Suppressor macrophage (primary cell): ENCODE data around the gene OGFOD3.
A peak's percentile ranks its signal among the peaks of the same experiment; 100 is the strongest.

Source experiments
- DNase-seq, 4 experiments: peaks; one replicate each; pipeline ENCODE4 v3.0.0-alpha.2; 2020 to 2022

The OGFOD3 gene

DNA sequence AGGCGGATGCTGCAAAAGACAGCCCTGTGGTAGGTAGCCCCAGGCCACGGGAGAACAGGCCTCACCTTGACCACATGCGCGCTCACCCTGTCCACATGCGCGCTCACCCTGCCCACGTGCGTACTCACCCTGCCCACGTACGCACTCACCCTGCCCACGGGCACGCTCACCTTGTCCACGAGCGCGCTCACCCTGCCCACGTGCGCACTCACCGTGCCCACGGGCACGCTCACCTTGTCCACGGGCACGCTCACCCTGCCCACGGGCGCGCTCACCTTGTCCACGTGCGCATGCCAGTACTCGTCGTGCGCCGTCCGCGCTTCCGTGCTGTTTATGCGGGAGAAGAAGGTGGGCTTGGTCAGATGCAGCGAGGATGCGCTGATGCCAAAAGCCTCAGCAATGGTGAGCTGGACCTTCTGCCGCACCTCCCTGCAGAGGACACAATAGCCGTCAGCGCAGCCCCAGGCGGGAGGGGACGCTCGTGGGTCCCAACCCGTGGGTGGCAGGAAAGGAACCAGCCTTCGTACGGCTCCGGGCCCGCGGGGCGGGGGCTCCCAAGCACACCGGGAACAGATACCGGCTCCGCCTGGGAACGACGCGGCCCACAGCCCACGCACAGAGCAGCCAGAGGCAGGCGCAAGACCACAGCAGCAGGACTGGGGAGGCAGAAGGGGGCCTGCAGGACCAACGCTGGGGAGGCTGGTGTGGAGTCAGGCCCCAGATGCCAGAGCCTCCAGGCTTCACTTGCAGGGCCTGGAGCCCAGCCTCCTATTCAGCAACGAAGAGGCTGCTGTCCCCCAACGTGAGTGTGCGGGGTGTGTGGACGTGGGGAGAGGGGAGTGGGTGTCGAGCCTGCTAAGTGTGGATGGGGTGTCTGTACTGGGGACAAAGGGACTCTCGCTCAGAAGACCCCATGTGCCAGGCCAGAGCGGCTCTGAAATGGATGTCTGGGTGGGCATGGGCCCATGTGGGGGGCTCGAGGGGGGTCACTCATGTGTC, 14.4 kb downstream of the OGFOD3 start:
- DNase-seq, result no peak

DNA sequence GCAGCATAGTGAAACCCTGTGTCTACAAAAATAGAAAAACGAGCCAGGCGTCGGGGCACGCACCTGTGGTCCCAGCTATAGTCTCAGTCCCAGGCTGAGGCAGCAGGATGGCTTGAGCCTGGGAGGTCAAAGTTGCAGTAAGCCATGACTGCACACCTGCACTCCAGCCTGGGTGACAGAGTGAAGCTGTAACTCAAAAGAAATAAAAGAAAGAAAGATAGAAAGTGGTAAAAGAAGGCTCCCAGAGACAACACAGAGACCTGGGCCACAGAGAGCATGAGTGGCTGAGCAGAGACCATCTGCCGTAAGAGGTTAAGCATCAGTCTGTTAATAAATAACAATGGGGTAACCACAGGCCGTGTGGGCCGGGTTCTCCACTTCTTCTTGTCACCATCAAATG, 15.5 kb downstream of the OGFOD3 start:
- DNase-seq, result peak in 1 of 4 experiments; percentile 1

DNA sequence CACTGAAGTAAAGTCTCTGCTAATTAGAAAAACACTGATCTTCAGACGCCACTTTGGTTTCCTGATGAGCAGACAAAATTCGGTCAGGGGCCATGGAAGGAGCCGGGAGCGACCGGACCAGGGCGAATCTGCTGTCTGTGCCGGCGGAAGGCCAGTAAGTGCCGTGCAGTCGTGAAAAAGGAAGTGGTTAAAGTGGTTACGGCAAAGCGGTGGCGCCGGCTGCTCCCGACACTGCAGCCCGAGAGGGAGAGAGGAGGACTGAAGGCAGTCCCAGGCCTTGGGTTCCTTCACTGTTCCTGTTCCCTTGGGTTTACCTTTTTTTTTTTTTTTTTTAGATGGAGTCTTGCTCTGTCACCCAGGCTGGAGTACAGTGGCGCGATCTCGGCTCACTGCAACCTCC, 17.6 kb downstream of the OGFOD3 start:
- peak; percentile 90 to 95 (median 94) for DNase-seq

DNA sequence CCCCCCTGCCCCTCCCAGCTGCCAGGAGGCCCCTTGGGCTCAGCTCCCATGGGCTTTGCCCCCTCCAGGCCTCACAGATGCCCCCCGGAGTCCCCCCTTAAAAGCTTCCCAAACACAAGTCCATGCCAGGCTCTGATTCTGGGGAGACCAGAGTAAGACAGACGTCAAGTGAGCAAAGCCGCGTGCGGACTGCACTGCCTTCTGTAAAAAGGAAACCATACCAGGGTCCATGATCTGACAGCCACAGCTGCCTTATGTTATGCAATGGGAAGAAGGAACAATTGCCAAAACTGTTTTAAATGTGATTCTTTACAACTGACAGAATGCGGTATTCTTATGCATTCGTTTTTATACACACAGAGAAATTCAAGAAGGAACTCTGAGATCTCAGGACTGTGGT, 18.2 kb downstream of the OGFOD3 start:
- DNase-seq, result peak; percentile 67 to 83 (median 82)

DNA sequence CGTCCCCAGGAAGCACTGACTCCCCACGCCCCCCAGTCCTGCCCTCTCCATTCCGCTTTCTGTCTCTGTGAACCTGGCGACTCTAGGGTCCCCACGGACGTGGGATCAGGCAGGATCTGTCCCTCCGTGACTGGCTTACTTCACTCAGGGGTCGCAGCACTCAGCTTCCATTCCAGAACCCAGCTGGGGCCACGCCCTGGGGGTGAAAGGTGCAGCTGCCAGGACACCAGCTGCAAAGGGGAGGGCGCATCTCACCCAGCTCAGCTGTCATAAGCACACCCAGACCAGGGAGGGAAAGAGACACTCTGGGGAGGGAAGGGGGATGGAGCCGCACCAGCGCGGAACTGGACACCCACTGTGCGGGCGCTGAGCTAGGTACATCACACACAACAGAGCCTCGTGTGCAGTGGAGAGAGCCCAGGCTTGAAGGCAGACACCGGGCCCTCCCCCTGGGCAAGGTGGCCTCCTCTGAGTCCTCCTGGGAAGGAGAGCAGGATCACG, 18.7 kb downstream of the OGFOD3 start:
- DNase-seq, result peak in 1 of 4 experiments; percentile 2

DNA sequence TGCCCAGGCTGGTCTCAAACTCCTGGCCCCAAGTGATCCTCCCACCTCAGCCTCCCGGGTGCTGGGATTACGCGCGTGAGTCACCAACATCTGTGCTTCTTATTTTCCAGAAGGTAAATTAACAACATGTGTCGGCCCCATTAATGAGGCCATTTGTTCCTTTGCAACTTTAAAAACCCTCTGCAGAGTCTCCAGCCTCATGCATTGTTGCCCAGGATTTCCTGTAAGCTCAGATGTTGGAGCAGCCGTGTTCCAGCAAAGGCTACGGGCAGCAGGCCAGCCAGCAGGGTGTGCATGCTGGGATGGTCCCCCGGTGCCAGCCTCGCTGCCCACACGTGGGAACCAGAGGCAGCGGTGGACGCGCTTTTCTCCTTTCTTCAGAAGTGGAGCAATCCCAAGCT, 19.3 kb downstream of the OGFOD3 start:
- DNase-seq, result peak; percentile 53 to 78 (median 62)

DNA sequence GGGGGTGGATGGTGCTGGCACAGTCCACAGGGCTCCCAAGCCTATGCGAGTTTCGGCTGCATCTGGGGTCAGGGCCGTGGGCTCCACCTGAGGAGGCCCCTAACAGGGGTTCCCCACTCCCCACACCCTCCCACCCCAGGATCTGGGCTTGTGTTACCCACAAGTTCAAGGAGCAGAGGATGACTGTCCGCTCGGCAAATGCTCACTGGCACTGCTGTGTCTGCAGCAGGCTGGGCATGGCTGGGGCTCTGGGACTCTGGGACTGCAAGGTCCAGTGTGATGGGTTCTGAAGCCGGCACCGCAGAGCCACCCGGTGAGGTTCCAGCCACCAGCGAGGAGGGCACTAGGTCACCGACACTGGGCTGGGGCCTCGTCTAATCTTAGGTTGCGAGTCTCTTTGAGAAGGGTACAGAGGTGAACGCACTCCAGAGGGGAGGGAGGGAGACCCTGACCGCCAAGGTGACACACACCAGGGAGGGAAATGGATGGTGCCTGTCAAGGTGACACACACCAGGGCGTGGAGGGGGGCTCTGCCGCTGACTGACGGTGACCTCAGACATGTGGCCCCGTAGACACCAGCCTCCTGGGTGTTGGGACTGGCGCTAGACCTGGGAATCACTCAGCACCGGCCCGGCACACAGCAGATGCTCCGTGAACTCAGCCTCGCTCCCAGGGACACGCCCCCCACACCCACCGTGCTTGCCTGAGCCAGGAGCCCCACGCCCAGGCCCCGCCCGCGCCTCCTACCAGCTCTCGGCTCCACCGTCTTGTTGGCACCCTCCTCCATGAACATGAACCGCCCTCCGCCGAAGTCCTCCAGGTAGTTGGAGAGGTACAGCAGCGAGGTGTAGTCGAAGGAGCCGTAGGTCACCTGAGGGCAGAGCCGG, 20.7 kb downstream of the OGFOD3 start:
- peak in 1 of 4 experiments; percentile 2 for DNase-seq

DNA sequence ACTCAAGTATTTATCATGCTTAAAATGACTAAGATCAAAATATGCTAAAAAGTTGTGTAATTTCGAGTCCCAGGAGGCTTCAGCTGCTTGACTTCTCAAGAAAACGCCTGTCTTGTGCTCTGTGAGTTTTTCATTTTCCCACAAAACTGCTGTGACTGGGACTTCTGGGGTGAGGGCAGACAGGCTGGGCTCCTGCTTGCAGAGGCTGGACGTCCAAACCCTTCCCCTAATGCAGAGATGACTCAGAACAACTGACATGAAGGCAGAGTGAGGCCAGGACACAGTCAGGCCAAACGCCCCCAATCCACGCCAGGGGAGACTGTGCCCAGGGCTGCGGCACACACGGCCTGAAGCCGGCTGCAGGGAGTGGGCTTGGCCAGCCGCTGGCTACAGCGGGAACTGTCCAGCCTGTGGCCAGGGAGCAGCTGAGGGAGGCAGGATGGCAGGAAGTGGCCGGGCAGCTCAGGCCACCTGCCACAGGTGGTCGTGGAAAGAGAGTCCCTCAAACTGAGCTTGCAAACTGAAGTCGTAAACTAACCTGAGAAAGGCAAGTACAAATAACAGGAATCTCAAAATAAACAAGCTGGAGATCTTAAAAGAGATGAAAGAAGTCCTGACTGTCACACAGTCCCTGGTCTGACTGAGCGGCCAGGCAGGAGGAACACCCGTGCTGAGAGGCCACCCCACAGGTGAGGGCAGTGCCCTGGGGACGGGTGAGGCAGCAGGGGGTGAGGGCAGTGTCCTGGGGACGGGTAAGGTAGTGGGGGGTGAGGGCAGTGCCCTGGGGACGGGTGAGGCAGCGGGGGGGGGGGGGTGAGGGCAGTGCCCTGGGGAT, 21.6 kb downstream of the OGFOD3 start:
- DNase-seq, result peak; percentile 55 to 86 (median 70)

DNA sequence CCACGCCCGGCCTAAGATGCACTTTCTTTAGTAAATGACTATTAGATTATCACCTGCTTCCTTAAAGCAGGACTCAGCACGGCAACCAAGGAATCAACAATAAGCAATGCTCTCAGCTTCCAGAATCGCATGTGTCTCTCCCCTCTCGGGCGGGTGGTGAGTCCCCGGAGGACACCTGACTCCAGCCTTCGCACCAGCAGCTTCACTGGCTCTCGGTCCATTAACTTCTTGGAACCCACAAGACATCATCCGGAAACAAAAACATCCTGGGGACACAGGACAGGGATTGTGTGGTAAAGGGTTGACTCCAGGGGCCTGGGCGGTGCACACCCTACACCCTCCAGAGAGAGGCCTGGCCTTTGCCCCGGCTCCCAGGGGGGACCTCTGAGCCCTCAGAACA, 24.1 kb downstream of the OGFOD3 start:
- DNase-seq, result peak in 1 of 4 experiments; percentile 1

DNA sequence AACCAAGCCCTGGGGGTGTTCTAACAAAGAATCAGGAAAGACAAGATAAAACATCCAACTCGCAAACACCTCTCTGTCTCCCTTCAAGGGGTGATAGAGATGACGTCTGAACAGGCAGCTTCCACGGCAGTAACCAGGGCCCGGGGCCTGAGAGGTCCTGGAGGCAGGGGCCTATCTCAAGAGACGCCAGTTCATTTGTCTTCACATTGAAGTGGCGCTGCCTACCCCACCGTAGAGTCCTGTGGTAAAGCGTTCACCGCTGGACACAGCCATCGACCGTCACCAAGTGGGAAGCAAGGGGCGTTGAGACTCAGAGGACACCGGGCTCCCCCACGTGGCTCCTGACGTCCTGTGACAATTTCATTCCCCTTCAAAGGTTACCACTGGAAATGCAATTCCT, 25.4 kb downstream of the OGFOD3 start:
- DNase-seq, result peak in 1 of 4 experiments; percentile 1

DNA sequence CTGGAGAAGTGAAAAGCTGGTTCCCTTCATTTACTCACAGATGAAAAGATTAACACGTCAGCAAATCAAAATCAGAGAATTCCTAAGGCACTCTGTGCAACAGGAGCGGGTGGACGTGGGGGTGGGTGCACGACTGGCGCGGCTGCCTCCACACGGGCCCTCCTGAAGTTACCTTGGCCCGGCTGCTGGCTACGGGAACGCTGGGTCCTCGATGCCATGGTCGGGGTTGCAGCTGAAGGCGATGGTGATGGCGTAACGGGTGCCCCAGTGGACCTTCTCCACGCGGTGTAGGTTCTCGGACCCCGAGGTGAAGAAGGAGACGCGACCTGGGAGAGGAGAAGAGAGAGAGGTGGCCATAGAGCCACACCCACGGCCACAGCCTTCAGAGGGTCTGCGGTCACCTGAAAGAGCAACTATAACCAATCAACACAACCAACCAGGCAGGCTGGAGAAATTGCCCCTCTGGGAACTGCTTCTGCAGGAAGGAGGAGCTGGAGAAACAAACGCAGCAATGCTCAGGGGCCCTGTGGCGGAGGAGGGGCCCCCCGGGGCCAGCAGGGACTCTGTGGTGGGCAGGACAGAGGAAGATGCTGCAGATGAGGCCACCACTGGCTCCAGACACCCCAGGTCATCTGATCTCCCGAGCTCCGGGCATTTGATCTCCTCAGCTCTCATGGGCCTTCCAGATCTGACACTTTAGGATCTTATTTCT, 26.0 kb downstream of the OGFOD3 start:
- DNase-seq, result peak in 1 of 4 experiments; percentile 1

DNA sequence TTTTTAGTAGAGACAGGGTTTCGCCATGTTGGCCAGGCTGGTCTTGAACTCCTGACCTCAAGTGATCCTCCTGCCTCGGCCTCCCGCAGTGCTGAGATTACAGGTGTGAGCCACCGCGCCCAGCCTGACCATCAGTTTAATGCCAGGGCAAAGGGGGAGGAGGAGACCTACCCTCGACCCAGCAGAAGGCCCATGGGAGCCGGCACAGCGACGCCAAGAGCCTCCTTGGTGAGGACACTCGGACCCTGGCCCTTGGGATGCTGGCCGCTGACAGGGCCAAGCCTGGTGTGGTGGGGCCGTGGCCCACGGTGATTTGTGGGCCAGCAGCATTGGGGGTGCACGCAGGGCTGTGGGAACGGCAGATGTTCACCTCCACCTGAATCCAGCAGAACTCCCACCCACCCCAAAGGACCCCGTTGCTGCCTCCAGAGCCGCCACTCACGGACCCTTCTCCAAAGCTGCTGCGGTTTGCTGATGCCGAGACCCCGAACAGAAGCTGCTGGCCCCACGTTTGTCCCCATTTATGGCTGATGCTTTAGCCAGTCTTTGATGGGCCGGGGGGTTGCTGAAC, 26.8 kb downstream of the OGFOD3 start:
- DNase-seq, result peak in 1 of 4 experiments; percentile 0

DNA sequence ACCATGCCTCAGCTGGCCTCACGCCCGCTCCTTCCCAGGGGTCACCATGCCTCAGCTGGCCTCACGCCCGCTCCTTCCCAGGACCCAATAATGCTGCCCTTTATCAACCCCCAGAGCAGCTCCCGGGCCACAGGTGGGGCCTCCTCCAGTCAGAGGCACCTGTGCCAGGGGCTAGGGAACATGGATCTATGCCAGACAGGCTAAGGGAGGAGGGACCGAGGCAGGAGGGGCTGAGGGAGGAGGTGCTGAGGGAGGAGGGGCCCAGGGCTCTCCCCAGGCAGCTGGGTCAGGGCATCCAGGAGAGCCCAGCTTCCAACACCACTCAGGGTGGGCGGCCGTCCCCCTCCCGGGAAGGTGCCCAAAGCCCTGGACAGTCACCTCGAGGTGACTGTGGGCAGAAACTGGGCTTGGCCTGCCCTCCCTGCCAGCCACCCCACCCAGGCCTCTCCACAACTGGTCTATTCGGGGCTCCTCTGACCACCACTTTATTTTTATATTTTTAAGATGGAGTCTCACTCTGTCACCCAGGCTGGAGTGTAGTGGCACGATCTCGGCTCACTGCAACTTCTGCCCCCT, 27.4 kb downstream of the OGFOD3 start:
- DNase-seq, result peak in 1 of 4 experiments; percentile 0

DNA sequence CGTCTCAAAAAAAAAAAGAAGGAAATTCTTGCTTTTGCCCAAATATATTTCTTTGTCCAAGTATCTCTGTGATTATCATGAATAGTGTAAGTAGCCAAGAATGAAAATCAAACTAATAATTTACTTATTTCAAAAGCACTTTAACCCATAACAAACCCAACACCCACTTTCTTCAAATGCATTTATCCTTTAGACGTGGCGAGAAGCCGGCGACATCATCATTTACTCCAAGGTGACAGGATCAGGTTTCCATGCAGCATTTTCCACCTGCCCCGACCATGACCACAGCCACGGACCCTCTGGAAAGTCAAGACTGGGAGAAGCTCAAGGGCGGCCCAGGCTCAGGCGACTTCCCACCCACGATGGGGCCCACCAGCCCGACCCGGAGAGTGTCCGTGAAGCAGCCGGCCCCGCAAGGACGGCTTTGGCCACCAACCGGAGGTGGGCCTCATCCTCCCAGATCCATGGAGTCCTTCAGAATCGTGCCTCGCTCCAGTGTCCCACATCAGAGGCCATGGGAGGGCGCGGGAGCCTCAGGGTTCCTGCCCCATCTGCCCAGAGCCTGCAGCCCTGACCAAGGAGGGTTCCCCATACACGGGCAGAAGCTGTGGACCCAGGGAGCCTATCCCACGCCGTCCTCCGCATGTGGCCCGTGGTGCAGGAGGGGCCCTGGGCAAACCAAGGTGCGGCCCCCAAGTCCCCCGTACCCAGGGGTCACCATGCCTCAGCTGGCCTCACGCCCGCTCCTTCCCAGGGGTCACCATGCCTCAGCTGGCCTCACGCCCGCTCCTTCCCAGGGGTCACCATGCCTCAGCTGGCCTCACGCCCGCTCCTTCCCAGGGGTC, 28.1 kb downstream of the OGFOD3 start:
- peak in 1 of 4 experiments; percentile 1 for DNase-seq

DNA sequence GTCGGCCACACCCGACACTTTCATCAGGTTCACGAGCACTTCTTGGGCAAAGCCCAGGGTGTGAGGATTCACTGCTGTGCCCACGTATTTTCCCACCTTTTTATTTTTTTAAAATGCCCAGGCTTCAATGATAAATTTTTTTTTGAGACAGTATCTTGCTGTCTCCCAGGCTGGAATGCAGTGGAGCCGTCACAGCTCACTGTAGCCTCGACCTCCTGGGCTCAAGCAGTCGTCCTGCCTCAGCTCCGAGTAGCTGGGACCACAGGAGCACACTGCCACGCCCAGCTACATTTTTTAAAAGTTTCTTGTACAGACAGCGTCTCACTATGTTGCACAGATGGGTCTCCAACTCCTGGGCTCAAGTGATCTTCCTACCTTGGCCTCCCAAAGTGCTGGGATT, 29.0 kb downstream of the OGFOD3 start:
- DNase-seq, result peak in 1 of 4 experiments; percentile 2

DNA sequence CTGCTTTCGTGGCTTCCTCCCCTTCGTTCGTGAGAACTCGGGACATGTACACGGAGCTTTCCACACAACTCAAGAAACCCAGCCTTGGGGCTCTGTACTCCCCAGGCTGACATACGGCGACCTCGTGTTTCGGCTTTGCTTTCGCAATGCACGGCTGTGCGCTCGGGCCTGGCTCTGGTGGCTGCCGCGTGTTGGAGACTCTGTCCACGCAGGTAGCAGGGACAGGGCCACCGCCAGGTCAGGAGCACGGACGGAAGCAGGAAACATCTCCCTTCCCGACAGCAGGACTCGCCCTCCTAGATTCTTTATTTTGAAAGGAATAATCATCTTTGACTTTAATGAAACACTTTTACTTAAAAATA, 29.5 kb downstream of the OGFOD3 start:
- DNase-seq, result peak in 1 of 4 experiments; percentile 35

DNA sequence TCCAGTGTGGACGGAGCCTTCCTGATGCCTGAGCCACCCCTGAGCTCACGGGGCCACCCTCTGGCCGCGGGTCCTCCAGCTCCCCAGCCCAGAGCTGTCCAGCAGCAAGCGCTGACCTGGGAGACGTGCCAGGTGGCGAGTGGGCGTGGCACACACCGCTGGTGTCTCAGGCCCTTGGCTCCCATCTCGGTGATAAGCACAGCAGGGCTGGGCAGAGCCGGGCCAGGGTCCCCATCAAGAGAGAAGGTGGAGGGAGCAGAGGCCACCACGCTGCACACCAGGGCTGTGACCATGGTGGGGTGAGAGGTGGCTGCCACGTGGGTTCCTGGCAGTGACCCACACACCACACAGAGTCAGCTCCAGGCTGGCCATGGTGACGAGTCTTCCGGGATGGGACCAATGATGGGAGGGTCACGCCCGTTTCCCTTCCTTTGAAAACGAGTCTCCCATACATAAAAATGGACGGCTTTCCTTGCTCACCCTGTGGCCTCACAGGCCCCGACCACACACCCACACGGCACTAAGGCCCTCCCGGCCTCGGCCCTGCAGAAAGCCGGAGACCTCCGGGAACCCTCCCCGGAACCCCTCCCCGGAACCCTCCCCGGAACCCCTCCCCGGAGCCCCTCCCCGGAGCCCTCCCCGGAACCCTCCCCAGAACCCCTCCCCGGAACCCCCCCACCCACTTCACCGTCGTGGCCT, 30.0 kb downstream of the OGFOD3 start:
- DNase-seq, result no peak

DNA sequence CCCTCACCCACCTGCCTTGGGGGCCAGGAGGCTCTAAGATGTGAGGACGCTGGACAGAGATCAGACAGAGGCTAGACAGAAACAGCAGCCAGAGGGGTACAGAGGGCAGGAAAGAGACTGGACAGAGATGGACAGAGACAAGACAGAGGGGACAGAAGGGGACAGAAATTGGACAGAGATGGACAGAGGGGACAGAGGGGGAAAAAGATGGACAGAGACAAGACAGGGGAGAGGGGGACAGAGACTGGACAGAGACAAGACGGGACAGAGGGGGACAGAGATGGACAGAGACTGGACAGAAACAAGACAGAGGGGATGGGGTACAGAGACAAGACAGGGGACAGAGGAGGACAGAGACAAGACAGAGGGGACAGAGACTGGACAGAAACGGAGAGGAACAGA, 30.7 kb downstream of the OGFOD3 start:
- DNase-seq, result no peak
